ENCODE results near the gene EPN3. TPM values are rescaled to one million over a fixed set of nuclear protein-coding genes. Genes with fewer than 3 reads are reported as not detected.

The EPN3 gene
- total RNA-seq, result 8.5 and 9.1 TPM in 2 replicates
- long read RNA-seq, result 0 reads

DNA sequence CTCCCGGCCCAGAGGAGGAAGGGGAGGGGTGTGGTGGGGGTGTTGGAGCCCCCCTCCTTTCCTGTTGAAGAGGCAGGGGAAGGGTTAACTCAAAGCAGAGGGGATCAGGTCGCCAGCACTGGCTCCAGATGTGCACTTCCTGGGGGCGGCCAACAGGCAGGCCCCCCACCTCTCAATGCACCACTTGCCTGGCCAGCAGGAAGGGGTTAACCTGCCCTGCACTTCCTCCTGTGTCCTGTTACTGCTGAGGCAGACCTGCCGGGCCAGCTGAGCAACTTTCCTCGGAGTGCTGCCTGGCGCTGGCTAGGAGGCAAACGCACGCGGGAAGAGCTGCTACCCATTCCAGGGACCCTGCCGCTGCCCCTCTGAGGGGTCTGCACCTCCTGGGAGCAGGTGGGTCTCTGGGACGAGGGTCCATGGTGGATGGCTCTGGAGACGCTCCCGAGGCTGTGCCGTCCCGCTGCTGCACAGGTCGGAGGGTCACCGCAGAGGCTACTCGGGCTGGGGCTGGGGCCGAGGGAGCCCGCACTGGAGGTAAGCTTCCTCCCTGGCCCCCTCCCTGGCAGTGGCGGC is at the start of gene EPN3:
Gene EPN3, plus strand, starts transcription at position 284 of the 573 bp plus-strand sequence. CDS start 3,822 bp downstream, outside the sequence.
- Mint-ChIP-seq H3K36me3 (ENCODE audit: insufficient read depth) (peaks cover 5% of the 10 kb centered on the region), H3K4me1 (ENCODE audit: low read depth) (peaks cover 36% of the 10 kb centered on the region), H3K27me3 (peaks cover 24% of the 10 kb centered on the region), H3K9me3 (ENCODE audit: low read depth) (no peaks in the 10 kb centered on the region), H3K27ac (peak within 1 kb of the TSS; percentile 24), H3K4me3 (ENCODE audit: low read depth) (peak within 1 kb of the TSS; percentile 75)
- TF ChIP-seq, protein P1, sequence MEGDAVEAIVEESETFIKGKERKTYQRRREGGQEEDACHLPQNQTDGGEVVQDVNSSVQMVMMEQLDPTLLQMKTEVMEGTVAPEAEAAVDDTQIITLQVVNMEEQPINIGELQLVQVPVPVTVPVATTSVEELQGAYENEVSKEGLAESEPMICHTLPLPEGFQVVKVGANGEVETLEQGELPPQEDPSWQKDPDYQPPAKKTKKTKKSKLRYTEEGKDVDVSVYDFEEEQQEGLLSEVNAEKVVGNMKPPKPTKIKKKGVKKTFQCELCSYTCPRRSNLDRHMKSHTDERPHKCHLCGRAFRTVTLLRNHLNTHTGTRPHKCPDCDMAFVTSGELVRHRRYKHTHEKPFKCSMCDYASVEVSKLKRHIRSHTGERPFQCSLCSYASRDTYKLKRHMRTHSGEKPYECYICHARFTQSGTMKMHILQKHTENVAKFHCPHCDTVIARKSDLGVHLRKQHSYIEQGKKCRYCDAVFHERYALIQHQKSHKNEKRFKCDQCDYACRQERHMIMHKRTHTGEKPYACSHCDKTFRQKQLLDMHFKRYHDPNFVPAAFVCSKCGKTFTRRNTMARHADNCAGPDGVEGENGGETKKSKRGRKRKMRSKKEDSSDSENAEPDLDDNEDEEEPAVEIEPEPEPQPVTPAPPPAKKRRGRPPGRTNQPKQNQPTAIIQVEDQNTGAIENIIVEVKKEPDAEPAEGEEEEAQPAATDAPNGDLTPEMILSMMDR (IDR thresholded peaks at IDR 0.05; ENCODE audit: unreplicated experiment), result no peak
- DNase-seq (ENCODE audit: low spot score, unreplicated experiment), result peak; percentile 59

DNA sequence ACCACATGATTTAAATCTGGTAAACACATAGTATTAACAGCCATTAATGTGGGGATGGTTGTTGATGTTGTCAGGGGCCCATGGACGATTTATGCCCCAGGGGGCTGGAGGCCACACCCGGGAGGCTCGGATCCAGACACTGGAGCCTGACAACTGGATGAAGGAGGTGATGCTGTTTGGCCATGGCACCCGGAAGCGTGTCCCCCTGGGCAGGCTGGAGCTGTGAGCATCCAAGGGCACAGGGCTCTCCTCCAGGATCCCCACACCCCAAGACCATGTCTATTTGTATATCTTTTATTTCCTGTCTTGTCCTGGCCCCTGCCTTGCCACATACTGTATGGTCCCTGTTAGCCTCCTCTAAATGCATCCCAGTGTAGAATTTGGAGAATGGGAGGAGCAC is 49.3 kb upstream of the EPN3 start:
- TF ChIP-seq, protein P1 (IDR thresholded peaks at IDR 0.05; ENCODE audit: unreplicated experiment), result no peak
- H3K9me3 Mint-ChIP-seq (ENCODE audit: low read depth), result no peaks in the 10 kb centered on the region
- no peak for DNase-seq (ENCODE audit: low spot score, unreplicated experiment)
- H3K36me3 Mint-ChIP-seq (ENCODE audit: insufficient read depth), result peaks cover 8% of the 10 kb centered on the region
- no peak overlapping the region for H3K27ac Mint-ChIP-seq
- peaks cover 4% of the 10 kb centered on the region for H3K4me1 Mint-ChIP-seq (ENCODE audit: low read depth)
- no peak overlapping the region for H3K4me3 Mint-ChIP-seq (ENCODE audit: low read depth)
- H3K27me3 Mint-ChIP-seq, result no peaks in the 10 kb centered on the region

DNA sequence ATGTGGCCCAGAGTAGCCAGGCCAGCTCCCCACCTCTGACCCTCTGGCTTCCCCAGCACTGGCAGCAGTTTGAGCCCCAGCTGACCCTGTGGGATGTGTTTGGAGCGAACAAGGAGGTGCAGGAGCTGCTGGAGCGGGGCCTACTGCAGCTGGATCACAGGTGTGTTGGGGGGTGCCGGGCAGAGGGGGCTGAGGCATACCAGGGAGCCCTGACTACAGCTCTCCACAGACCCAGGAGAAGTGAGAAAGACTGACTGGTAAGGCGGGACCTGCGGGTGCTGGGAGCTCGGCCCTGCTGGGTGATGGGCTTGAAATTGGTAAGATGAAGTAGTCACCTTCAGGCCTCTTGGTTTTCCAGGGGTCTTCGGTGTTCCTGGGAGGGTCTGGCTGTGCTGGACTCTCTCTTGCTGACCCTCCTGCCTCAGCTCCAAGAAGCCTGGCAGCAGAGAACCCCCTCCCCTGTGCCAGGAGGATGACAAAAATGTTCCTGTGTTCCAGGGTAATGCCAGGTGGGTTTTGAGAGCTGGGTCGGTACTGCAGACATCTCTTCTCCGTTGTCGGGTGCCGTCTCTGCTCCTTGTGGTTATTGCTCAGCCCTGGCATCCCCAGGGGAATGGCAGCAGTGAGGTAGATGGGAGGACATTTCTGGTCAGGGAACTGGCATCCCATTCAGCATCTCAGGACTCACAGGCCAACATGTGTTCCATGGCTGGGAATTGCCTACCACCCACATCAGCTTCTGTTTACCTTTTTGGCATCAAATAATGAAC is 48.0 kb upstream of the EPN3 start:
- Mint-ChIP-seq H3K4me3 (ENCODE audit: low read depth) (no peak overlapping the region), H3K27ac (no peak overlapping the region)

DNA sequence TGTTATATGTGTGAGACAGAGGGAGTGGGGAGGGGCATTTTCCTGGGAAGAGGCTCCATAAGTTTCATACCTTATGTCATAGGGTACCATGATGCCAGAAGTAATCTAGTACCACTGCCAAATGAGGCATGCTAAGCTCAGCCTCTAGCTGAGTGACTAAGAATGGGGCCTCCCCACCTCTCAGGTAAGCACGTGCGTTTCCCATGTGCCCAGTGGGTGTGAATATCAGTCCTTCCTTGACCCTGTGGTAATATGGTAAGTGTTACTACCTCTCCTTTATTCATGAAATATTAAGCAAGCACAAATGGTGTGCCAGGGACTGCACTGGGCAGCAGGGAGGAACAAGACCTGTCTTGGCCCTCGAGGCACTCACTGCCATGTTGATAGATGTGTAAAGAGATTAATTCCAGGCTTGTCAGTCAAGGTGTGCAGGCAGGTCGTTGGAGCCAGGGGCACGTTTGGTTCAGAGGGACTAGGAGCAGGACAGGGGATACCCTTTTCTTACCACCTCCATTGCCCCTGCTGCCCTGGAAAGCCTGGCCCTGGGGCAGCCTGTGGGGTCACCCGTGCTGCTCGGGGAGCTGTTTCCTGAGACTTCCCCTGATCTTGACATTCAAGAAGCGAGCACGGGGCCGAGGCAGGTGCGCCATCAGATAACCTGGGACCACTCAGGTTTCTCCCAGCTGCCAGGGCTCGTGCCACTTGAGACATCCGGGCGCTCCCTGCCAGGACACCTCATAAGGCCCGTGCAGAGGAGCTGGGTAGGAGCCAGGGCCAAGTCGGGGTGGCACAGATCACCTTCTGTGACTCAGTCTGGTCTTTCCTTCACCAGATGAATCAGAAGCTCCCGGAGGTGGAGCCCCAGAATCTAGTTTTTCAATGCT is 45.1 kb upstream of the EPN3 start:
- H3K27me3 Mint-ChIP-seq, result no peaks in the 10 kb centered on the region
- TF ChIP-seq, protein P1 (IDR thresholded peaks at IDR 0.05; ENCODE audit: unreplicated experiment), result no peak
- no peaks in the 10 kb centered on the region for H3K4me1 Mint-ChIP-seq (ENCODE audit: low read depth)
- H3K9me3 Mint-ChIP-seq (ENCODE audit: low read depth), result no peaks in the 10 kb centered on the region
- H3K36me3 Mint-ChIP-seq (ENCODE audit: insufficient read depth), result peaks cover 7% of the 10 kb centered on the region
- no peak overlapping the region for H3K27ac Mint-ChIP-seq
- H3K4me3 Mint-ChIP-seq (ENCODE audit: low read depth), result no peak overlapping the region
- DNase-seq (ENCODE audit: low spot score, unreplicated experiment), result no peak

More for the DNA sequence above, 48.0 kb upstream of the EPN3 start:
- Mint-ChIP-seq H3K4me1 (ENCODE audit: low read depth) (peaks cover 1% of the 10 kb centered on the region), H3K27me3 (no peaks in the 10 kb centered on the region), H3K36me3 (ENCODE audit: insufficient read depth) (peaks cover 8% of the 10 kb centered on the region), H3K9me3 (ENCODE audit: low read depth) (no peaks in the 10 kb centered on the region)
- TF ChIP-seq, protein P1 (IDR thresholded peaks at IDR 0.05; ENCODE audit: unreplicated experiment), result no peak
- no peak for DNase-seq (ENCODE audit: low spot score, unreplicated experiment)

DNA sequence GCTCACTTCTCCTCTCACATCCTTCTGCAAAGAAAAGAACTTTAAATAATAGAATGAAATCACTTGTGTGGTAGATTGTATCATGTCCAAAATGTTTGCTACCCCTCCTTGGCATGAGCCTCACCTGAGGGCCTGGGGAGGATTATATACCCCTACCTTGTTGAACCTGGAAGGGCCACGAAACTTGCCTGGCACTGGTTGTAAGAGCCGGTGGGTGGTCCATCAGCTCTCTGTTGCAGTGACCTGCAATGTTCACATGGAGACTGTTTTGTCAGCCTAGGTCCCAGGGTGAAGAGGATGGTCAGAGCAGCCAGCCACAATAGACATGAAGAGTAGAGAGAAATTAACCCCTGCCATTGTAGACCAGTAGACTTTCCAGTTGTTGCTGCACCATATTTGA is 43.7 kb upstream of the EPN3 start:
- Mint-ChIP-seq H3K27me3 (no peaks in the 10 kb centered on the region), H3K4me1 (ENCODE audit: low read depth) (peaks cover 2% of the 10 kb centered on the region)

More for the DNA sequence above, 43.7 kb upstream of the EPN3 start:
- Mint-ChIP-seq H3K4me3 (ENCODE audit: low read depth) (no peak overlapping the region), H3K9me3 (ENCODE audit: low read depth) (no peaks in the 10 kb centered on the region), H3K27ac (no peak overlapping the region), H3K36me3 (ENCODE audit: insufficient read depth) (peaks cover 4% of the 10 kb centered on the region)
- DNase-seq (ENCODE audit: low spot score, unreplicated experiment), result no peak
- TF ChIP-seq, protein P1 (IDR thresholded peaks at IDR 0.05; ENCODE audit: unreplicated experiment), result no peak
